Measurements from ENCODE around the gene GDPD5. TPM values are rescaled to one million over a fixed set of nuclear protein-coding genes. Genes with fewer than 3 reads are reported as not detected.

Gene GDPD5
- total and polyA plus RNA-seq, 2 donors (not counting 1 experiment from before 2014, with no cell fraction given): 59.1 to 102 TPM

DNA sequence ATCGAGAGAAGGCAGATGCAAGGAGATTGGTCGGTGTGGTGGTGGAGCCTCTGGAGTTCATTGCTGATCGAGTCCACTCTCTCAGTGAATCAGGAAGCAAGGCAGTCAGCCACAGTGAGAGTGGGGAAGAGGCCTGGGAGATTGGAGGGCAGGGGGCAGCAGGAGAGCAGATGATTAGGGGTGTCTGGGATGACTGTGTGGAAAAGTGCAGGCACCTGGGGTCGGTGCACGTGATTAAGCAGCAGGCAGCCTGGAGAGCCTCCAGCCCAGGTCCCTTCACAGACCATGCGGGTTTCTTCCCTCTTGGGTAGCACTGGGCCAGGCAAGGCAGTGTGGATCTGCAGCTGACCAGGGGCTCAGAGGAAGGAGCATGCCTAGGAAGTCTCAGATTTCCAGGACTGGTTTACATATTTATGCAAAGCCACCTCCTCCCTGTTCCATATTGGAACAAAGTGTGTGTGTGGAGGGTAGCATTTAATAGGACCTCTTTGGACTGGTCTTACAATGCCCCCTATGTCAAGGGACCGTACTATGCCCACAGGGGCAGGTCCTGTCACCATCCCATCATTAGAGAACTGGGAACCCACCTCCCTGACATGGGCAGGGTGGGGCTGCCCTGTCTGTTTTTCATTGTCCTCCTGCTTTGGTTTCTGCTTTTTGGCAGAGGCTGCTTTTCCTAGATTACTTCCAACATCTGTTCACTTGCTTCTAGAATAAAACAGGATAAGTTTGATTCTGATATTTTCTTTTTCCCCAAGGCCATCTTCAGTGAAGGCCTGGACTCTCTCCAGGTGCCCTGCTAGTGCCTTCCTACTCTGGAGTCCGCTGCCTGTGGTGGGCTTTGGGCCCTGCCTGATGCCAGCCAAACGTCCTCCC, 14.0 kb upstream of the GDPD5 start:
- Mint-ChIP-seq H3K27ac (no peak overlapping the region), H3K4me1 (peaks cover 25% of the 10 kb centered on the region), H3K27me3 (peaks cover 30% of the 10 kb centered on the region), H3K9me3 (ENCODE audit: insufficient read depth) (no peaks in the 10 kb centered on the region), H3K4me3 (no peak overlapping the region)
- Histone ChIP-seq H3K9me3 (ENCODE audit: control extremely low read depth in 1 of 3, control insufficient read depth in 2 of 3, insufficient read depth in 1 of 3, low read length in 2 of 3) (peaks cover 0 to 2% (median 0%) of the 10 kb centered on the region in 3 donors), H3K79me2 (ENCODE audit: control insufficient read depth, insufficient read depth, low read length) (no peaks in the 10 kb centered on the region), H3K4me2 (replicated peaks; ENCODE audit: low read depth, low read length, poor library complexity, severe bottlenecking) (no peak overlapping the region), H3K27ac (ENCODE audit: low read length in 2 of 2) (no peak overlapping the region), H3K9ac (ENCODE audit: low read length) (no peak overlapping the region), H3K27me3 (replicated peaks in 1 of 4; ENCODE audit: control extremely low read depth in 1 of 4, control insufficient read depth in 3 of 4, insufficient read depth in 4 of 4, low read length in 3 of 4) (peaks cover 0 to 12% (median 5%) of the 10 kb centered on the region in 4 experiments), H3K36me3 (replicated peaks in 1 of 2; ENCODE audit: control extremely low read depth in 1 of 2, control insufficient read depth in 1 of 2, extremely low read depth in 1 of 2, insufficient read depth in 2 of 2, low read length in 1 of 2) (no peaks in the 10 kb centered on the region), H2AFZ (ENCODE audit: insufficient read depth, low read depth, low read length, poor library complexity, severe bottlenecking) (no peak overlapping the region), H4K20me1 (ENCODE audit: control insufficient read depth, insufficient read depth, low read length, poor library complexity, severe bottlenecking) (no peaks in the 10 kb centered on the region), H3K4me1 (ENCODE audit: control insufficient read depth in 2 of 2, insufficient read depth in 2 of 2, low read length in 2 of 2) (peaks cover 13 to 26% of the 10 kb centered on the region in 2 donors), H3K4me3 (ENCODE audit: control extremely low read depth in 1 of 5, extremely low read depth in 1 of 5, insufficient read depth in 1 of 5, low read depth in 2 of 5, low read length in 4 of 5) (no peak overlapping the region)
- intact Hi-C loops (cut with micrococcal nuclease): no loop called here
- ChIA-PET CTCF (no interaction called here), POLR2A (no interaction called here)
- ATAC-seq (ENCODE audit: low read depth): no peak
- no peak for TF ChIP-seq EZH2 (IDR thresholded peaks at IDR 0.05; ENCODE audit: borderline replicate concordance, insufficient read depth, low read depth, low read length, poor library complexity, severe bottlenecking)
- TF ChIP-seq CTCF (IDR thresholded peaks at IDR 0.05): no peak
- whole genome bisulfite sequencing (ENCODE audit: insufficient coverage): 92% methylated on average over 7 of the region's 9 CpGs
- DNase-seq: no peak
